Duodenal mucosa (tissue), 2 donors: ENCODE measurements around the gene TTLL12.

Experiments
- H3K27ac ChIP-seq: one replicate; pipeline ENCODE4 v1.7.0; 2013; ENCODE audit warnings: low read depth, low read length
- H3K27me3 ChIP-seq, 2 donors: one replicate each; pipeline ENCODE4 v1.7.0; 2013; ENCODE audit warnings: low read length in 2 of 2, control low read depth in 1 of 2; ENCODE audit not compliant: insufficient read depth in 2 of 2, control insufficient read depth in 1 of 2
- H3K36me3 ChIP-seq, 2 donors: one replicate each; pipeline ENCODE4 v1.7.0; 2013; ENCODE audit warnings: low read length in 2 of 2, control low read depth in 1 of 2; ENCODE audit not compliant: insufficient read depth in 2 of 2, control insufficient read depth in 1 of 2
- H3K4me1 ChIP-seq, 2 donors: one replicate each; pipeline ENCODE4 v1.7.0; 2013; ENCODE audit warnings: low read length in 2 of 2, control low read depth in 1 of 2; ENCODE audit not compliant: insufficient read depth in 2 of 2, control insufficient read depth in 1 of 2
- H3K4me3 ChIP-seq, 2 donors: one replicate each; pipeline ENCODE4 v1.7.0; 2013; ENCODE audit warnings: low read length in 2 of 2, low read depth in 1 of 2
- H3K9ac ChIP-seq, 2 donors: one replicate each; pipeline ENCODE4 v1.7.0; 2013; ENCODE audit warnings: low read length in 2 of 2, low read depth in 1 of 2
- H3K9me3 ChIP-seq, 2 donors: one replicate each; pipeline ENCODE4 v1.7.0; 2013; ENCODE audit warnings: low read length in 2 of 2, control low read depth in 1 of 2; ENCODE audit not compliant: control insufficient read depth in 1 of 2

The TTLL12 gene

DNA sequence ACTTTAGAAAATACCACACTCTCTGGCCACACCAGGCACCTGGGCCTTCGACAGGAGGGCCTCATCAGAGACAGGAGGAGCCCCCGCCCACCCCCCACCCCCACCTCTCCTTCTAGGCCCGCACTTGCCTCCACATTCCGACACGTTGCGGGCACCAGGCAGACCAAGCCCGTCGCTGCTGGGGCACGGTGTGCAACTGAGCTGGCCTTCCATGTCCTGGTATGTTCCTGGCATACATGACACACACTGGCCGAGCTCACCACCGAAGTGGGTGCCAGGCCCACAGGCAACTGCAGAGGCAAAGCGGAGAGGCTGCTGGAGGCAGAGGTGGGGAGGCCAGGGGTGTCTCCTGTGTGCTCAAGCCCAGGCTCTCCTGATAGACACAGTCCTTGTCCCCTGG lies 27.0 kb upstream of the TTLL12 start:
- Histone ChIP-seq H3K4me1 (no peaks in the 10 kb centered on the region), H3K9ac (no peak overlapping the region), H3K27me3 (no peaks in the 10 kb centered on the region), H3K4me3 (no peak overlapping the region), H3K9me3 (no peaks in the 10 kb centered on the region), H3K36me3 (no peaks in the 10 kb centered on the region), H3K27ac (no peak overlapping the region)

DNA sequence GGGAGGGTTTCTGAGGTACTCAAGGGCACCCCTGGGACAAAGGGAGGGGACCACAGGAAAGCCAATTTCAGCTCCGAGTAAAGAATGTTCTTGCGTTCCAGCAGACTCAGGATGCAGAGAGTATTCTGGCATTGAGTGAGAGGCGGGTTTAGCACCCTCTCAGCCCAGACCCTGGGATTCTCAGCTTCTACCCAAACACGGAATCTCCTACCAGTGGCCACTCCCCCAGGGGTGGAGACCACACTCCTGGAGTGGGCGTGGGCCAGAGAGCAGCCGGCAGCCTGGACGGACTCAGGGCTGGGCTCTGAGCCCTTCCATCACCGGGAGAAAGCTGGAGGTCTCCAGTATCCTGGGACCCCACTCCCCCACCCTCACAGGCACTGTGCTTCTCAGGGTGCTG lies 26.1 kb upstream of the TTLL12 start:
- no peaks in the 10 kb centered on the region for H3K4me1 ChIP-seq
- H3K9ac ChIP-seq, result no peak overlapping the region
- no peaks in the 10 kb centered on the region for H3K27me3 ChIP-seq
- no peak overlapping the region for H3K4me3 ChIP-seq
- no peak overlapping the region for H3K27ac ChIP-seq
- no peaks in the 10 kb centered on the region for H3K9me3 ChIP-seq
- H3K36me3 ChIP-seq, result no peaks in the 10 kb centered on the region

DNA sequence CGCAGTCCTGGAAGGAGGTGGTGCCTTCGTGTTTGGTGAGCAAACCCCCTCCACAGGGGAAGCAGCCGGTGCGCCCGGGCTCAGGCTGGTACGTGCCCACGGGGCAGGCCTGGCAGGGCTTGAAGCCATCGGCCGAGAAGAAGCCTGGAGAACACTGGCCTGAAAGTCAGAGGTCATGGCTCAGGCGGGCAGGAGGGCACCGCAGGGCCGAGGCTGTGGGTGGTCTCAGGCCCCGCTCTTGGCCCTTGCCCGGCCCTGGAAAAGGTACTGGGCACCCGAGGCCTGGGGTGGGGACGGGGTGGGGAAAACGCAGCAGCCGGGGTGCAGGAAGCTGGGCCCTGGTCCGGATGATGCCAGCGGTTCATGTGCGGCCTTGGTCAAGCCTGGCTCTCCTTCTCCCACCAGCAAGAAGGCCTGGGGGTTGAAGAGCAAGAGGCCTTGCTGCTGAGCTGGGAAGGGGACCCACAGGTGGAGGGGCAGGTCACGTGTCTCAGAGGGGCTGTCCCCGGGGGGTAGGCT lies 25.6 kb upstream of the TTLL12 start:
- no peaks in the 10 kb centered on the region for H3K27me3 ChIP-seq
- H3K27ac ChIP-seq, result no peak overlapping the region
- no peaks in the 10 kb centered on the region for H3K4me1 ChIP-seq
- no peak overlapping the region for H3K4me3 ChIP-seq
- no peaks in the 10 kb centered on the region for H3K9me3 ChIP-seq
- H3K9ac ChIP-seq, result no peak overlapping the region
- H3K36me3 ChIP-seq, result no peaks in the 10 kb centered on the region

GRCh38 chr22:43211941-43212433 lies 25.1 kb upstream of the TTLL12 start:
- Histone ChIP-seq H3K27me3 (no peaks in the 10 kb centered on the region), H3K27ac (no peak overlapping the region), H3K9me3 (no peaks in the 10 kb centered on the region), H3K4me3 (no peak overlapping the region), H3K36me3 (no peaks in the 10 kb centered on the region), H3K9ac (no peak overlapping the region), H3K4me1 (no peaks in the 10 kb centered on the region)

- Histone ChIP-seq H3K27ac (no peak overlapping the region), H3K36me3 (no peaks in the 10 kb centered on the region), H3K4me1 (no peaks in the 10 kb centered on the region), H3K9ac (no peak overlapping the region), H3K4me3 (no peak overlapping the region), H3K27me3 (no peaks in the 10 kb centered on the region), H3K9me3 (no peaks in the 10 kb centered on the region)
Measured at GRCh38 chr22:43210631-43211515, 23.9 kb upstream of the TTLL12 start.

DNA sequence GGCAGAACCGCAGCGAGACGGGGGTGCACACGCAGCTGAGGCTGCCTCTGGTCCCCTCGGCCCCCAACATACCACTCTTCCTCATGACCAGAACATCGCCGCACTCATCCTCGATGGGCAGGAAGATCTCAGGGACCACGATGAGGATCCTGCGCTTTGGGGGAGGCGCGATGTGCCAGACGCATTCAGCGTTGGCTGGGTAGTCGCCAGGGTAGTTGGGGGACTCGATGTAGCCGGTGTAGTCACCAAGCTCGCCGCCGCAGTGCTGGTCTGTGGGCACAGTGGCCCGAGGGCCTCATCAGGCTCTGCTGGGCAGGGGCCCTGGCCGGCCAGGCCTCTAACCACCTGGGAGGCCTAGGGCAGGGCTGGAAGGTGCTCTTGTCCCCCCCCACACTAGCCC lies 23.0 kb upstream of the TTLL12 start:
- no peaks in the 10 kb centered on the region for H3K36me3 ChIP-seq
- H3K9me3 ChIP-seq, result no peaks in the 10 kb centered on the region
- H3K4me1 ChIP-seq, result no peaks in the 10 kb centered on the region
- no peak overlapping the region for H3K9ac ChIP-seq
- no peak overlapping the region for H3K4me3 ChIP-seq
- H3K27ac ChIP-seq, result no peak overlapping the region
- no peaks in the 10 kb centered on the region for H3K27me3 ChIP-seq

- Histone ChIP-seq H3K4me1 (no peaks in the 10 kb centered on the region), H3K9ac (no peak overlapping the region), H3K36me3 (no peaks in the 10 kb centered on the region), H3K27ac (no peak overlapping the region), H3K9me3 (no peaks in the 10 kb centered on the region), H3K4me3 (no peak overlapping the region), H3K27me3 (no peaks in the 10 kb centered on the region)
Measured at GRCh38 chr22:43209523-43209890, 22.6 kb upstream of the TTLL12 start.

DNA sequence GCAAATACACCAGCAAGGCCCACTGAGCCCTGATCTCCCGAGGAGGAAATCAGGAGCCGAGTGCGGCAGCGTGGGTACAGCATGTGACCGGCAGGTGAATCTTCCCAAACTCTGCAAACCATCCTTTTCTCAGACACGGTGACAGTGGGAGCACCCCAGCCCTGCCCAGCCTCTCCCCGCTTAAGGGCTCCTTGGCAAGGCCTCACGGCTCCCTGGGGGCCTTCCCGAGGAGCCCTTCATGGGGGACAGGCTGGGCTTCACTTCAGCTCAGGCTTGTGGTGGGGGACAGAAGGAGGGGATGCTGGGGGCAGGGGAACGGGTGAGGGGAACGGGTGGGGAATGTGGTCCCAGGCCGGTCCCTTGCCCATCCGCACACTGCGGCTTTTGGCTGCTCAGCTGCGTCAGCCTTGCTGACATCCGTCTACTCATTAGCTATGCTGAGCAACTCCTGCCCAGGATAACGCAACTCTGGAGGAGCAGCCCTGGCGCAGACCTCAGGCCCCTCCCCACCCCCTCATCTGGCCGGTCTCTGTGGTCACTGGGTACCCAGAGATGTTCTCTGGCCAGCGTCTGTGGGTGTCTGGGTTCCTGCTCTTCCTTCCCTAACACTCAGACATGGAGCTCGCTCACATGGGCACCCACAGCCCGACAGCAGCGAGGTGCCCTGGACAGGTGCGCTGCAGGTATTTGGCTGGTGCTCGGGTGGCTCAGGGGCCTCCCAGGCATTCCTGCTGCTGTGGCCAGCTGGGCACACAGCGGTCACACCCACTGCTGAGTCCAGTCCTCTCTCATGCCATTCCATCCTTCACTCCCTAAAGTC lies 22.0 kb upstream of the TTLL12 start:
- no peaks in the 10 kb centered on the region for H3K36me3 ChIP-seq
- H3K27me3 ChIP-seq, result no peaks in the 10 kb centered on the region
- no peaks in the 10 kb centered on the region for H3K4me1 ChIP-seq
- no peak overlapping the region for H3K27ac ChIP-seq
- H3K9me3 ChIP-seq, result no peaks in the 10 kb centered on the region
- no peak overlapping the region for H3K4me3 ChIP-seq
- no peak overlapping the region for H3K9ac ChIP-seq

DNA sequence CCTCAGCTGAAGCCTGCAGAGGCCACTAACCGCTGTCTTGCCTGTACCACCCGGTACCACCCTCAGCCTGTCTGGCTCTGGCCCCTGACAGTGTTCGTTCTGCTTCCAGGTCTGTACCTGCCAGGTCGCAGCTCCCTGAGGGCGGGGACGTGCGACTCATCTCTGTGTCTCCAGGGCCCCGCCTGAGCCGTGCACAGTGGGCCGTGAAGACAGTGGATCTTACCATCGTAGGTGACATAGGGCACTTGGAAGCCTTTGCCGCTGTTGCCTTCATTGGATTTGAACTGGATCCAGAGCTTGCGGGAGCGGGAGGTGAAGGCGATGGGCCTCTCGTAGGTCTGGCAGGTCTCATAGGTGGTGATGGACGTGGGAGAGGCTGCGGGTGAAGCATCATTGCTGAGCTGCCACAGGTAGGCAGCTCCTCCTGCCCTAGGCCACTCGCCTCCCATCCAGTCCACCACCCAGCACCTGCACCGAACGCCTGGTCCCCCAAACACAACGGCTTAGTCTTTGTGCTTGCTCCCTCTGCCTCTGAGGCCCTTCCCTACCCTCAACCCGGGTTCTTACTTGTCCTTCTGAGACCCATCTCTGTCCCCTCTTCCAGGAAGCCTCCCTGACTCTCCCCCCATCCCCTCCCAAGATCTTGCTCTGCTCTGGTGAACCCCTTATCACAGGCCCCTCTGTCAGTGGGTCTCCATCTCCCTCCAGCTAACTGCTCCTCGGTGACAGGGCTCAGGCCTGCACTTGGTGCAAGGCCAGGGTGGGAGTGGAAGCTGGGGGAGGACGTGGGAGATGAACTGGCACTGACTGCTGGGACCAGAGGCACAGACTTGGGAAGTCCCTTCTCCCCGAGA lies 21.1 kb upstream of the TTLL12 start:
- no peaks in the 10 kb centered on the region for H3K9me3 ChIP-seq
- no peak overlapping the region for H3K4me3 ChIP-seq
- H3K36me3 ChIP-seq, result no peaks in the 10 kb centered on the region
- H3K27me3 ChIP-seq, result no peaks in the 10 kb centered on the region
- no peak overlapping the region for H3K9ac ChIP-seq
- no peaks in the 10 kb centered on the region for H3K4me1 ChIP-seq
- H3K27ac ChIP-seq, result no peak overlapping the region
